ENCODE data around the gene PLXNA1.
A peak's percentile ranks its signal among the peaks of the same experiment; 100 is the strongest.

Gene PLXNA1

DNA sequence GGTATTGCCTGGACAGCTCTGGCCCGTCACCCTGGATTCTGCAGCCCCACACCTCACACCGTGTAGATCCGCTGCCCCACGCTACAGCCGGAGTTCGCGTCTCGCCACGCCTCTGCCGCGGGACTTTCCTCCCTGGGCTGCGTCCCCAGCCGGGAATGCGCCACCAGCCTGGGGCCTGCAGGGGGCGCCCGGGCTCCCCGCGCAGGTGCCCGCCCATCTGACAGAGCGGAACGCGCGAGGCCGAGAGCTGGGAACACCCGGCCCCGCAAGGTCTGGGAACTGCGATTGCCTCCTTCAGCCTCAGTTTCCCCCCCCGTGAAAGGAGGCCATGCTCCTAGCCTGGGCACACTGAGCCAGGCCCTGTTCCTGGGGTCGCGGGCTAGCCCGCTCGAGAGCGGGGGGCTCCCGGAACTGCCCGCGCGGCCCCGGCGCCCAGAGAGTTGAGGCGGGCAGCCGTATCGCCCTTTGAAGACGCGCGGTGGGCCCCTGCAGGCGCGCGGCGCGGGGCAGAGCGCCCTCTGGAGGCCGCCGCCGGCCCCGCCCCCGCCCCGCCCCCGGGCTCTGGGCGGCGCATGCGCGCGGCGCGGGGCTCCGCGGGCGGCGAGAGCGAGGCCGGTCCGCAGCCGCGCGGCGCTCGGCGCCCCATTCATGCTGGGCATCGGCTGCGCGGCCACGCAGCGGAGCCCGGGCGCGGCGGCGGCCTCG is at the start of gene PLXNA1:
PLXNA1 (plus strand) TSS at position 645 of the 705 bp plus-strand sequence. CDS start 5,479 bp downstream, outside the sequence.
- DNase-seq (ENCODE audit: low spot score), result peak; percentile 88
- ChIA-PET CTCF (interaction anchor here (0.5 to 2.0 kb wide), 24 partner anchors 10 to 1021 kb away, joined by 3 to 18 read pairs (median 4); no protein-coding TSS in a partner anchor), POLR2A (ENCODE audit: low non-redundant PET) (no interaction called here)
- TF ChIP-seq, protein P1, sequence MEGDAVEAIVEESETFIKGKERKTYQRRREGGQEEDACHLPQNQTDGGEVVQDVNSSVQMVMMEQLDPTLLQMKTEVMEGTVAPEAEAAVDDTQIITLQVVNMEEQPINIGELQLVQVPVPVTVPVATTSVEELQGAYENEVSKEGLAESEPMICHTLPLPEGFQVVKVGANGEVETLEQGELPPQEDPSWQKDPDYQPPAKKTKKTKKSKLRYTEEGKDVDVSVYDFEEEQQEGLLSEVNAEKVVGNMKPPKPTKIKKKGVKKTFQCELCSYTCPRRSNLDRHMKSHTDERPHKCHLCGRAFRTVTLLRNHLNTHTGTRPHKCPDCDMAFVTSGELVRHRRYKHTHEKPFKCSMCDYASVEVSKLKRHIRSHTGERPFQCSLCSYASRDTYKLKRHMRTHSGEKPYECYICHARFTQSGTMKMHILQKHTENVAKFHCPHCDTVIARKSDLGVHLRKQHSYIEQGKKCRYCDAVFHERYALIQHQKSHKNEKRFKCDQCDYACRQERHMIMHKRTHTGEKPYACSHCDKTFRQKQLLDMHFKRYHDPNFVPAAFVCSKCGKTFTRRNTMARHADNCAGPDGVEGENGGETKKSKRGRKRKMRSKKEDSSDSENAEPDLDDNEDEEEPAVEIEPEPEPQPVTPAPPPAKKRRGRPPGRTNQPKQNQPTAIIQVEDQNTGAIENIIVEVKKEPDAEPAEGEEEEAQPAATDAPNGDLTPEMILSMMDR (conservative IDR thresholded peaks at IDR 0.05; ENCODE audit: low read depth), result peak; percentile 91
- H3K27ac ChIP-seq, result peak within 1 kb of the TSS; percentile 79

DNA sequence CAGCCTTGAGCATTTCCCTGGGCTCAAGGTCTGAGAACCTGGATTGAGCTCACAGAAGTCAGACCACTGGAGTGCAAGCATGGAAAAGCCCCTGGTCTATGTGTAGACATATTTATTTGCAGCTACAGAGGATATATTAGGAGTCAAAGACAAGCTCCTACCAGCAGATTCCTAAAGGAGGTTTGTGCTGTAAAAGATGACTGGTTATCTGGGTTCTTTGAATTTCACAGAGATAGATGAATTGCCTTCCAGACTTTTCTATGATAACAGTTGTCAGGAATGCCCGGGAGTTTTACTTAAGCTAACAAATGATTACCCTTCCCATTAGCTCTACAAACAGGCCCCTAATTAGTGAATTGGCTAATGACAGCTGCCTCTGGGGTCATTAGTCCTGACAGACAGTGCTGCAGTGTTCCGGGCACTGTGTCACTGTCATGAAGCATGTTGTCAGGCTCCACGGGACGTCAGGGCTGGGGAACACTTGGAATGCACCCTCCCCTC is 48.8 kb upstream of the PLXNA1 start:
- ChIA-PET CTCF (no interaction called here), POLR2A (ENCODE audit: low non-redundant PET) (no interaction called here)
- no peak overlapping the region for H3K27ac ChIP-seq
- TF ChIP-seq, protein P1 (conservative IDR thresholded peaks at IDR 0.05; ENCODE audit: low read depth), result no peak
- DNase-seq (ENCODE audit: low spot score), result no peak

DNA sequence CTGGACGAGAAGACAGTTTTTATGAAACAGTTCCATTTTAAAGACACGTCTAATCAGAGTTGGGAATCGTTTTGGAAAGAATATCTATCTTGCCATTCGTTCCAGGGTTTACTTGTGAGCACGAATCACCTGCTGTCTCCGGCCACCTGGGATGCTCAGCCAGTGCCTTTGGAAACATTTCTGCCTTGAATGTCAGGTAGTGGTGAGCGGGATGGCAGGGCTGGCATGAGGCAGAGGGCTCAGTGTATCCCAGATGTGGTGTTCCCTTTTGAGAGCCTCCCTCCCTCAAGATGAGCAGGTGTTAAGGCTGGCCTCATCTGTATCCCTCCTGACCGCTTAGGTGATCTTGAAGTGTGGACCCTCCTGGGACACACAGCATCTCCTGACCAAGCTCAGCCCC is 47.9 kb upstream of the PLXNA1 start:
- ChIA-PET CTCF (no interaction called here), POLR2A (ENCODE audit: low non-redundant PET) (no interaction called here)
- DNase-seq (ENCODE audit: low spot score), result no peak
- H3K27ac ChIP-seq, result no peak overlapping the region
- TF ChIP-seq, protein P1 (conservative IDR thresholded peaks at IDR 0.05; ENCODE audit: low read depth), result no peak

DNA sequence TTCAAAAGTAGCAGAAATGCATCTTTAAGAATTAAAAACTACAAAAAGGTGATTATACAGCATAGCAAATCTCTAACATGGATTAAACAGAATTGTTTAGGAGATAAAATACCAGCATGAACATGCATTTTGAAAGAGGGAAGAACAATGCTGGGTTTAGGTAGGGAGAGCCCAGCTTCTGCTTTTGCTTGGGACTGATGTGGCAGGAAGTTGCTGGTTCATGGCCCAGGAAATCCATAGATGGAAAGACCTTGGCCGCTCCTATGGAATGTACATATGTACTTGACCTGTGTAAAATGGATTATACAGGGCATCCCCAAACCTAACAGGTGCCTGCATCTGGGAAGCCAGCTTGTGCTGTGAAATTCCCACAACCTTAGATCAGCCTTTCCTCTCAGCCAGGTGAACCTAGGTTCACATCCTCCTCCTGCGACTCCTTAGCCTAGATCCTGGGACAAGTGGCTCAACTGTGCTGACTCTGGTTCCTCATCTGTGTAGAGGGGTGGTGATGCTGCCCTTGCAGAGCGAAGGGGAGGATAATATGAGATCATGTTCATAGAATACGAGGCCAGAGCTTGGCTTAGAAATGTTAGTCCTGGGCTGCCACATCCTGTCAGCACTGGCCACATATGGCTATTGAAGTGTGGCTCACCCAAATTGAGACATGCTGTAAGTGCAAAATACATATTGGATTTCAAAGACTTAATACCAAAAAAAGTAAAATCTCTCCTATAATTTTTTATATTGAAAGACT is 47.0 kb upstream of the PLXNA1 start:
- DNase-seq (ENCODE audit: low spot score), result no peak
- TF ChIP-seq, protein P1 (conservative IDR thresholded peaks at IDR 0.05; ENCODE audit: low read depth), result no peak
- POLR2A ChIA-PET (ENCODE audit: low non-redundant PET), result no interaction called here
- CTCF ChIA-PET, result interaction anchor here (0.7 kb wide), 1 partner anchor 182 kb away, joined by 4 read pairs; no protein-coding TSS in a partner anchor
- no peak overlapping the region for H3K27ac ChIP-seq

DNA sequence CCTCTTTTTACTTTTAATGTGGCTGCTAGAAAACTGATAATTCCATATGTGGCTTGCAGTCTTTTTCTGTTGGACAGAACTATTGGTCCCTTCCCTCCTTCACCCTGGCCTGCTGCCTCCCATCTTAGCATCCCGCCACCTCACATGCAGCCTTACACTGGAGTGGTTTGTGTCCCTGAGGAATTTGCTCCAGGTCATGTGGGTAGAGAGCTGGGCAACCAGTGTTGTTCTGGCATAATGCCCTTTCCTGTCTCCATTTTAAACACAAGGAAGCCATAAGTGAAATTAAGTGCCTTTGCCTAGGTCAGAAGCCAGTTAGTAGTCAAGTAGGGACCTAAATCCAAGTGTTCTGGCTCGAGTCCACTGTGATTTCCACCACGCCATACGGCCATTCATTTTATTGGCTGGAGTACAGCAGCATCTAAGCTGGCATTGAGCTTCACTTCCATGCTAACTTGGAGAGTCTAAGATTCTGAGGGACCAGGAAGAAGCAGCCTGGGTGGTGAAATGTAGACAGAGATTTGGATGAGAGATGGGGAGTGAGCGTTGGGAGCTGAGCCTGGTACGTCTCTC is 46.0 kb upstream of the PLXNA1 start:
- DNase-seq (ENCODE audit: low spot score), result no peak
- H3K27ac ChIP-seq, result no peak overlapping the region
- TF ChIP-seq, protein P1 (conservative IDR thresholded peaks at IDR 0.05; ENCODE audit: low read depth), result no peak
- ChIA-PET CTCF (interaction anchor here (0.5 kb wide), 1 partner anchor 226 kb away, joined by 3 read pairs; no protein-coding TSS in a partner anchor), POLR2A (ENCODE audit: low non-redundant PET) (no interaction called here)

DNA sequence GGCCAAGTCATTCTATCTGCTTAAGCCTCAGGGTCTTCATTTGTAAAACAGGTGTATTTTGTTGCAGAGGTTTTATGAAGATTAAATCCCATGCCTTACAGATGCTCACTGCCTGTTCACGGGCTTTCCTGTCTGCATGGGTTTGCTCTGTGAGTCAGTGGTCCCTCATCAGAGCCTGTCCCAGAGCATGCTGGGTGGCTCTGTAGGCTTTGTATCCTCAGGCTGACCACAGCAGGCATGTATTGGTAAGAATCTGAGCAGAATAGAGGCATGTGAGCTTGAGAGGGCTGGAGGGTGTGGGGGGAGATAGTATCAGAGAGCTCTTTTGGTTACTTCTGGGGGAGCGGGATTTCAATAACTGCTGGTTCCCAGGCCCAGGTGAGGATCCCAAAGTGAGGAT is 45.4 kb upstream of the PLXNA1 start:
- CTCF ChIA-PET, result interaction anchor here (0.5 to 0.6 kb wide), 2 partner anchors 64 to 226 kb away, joined by 3 read pairs; no protein-coding TSS in a partner anchor
- TF ChIP-seq, protein P1 (conservative IDR thresholded peaks at IDR 0.05; ENCODE audit: low read depth), result no peak
- no peak for DNase-seq (ENCODE audit: low spot score)
- POLR2A ChIA-PET (ENCODE audit: low non-redundant PET), result no interaction called here
- no peak overlapping the region for H3K27ac ChIP-seq

Measured in RWPE1 (cell line).